Measurements from ENCODE around the gene SCUBE3. TPM values are rescaled to one million over a fixed set of nuclear protein-coding genes. Genes with fewer than 3 reads are reported as not detected.

Gene SCUBE3
- total and polyA plus RNA-seq, 7 experiments from 2014 or later: 0.05 to 0.12 TPM; not detected in 5

- POLR2A ChIA-PET: interaction anchor here (1.0 kb wide), 1 partner anchor 19 kb away, joined by 5 read pairs; the partner anchor contains the start of gene ZNF76
Observed at GRCh38 chr6:35239581-35239980, 25.8 kb downstream of the SCUBE3 start.

GRCh38 chr6:35240838-35241801 is 27.4 kb downstream of the SCUBE3 start:
- Mint-ChIP-seq H3K27me3 (peaks cover 0 to 6% (median 0%) of the 10 kb centered on the region in 5 donors), H3K9me3 (peaks cover 0 to 1% (median 0%) of the 10 kb centered on the region in 11 donors), H3K27ac (peak overlapping the region in 2 of 9 donors; percentile 10 to 65), H3K36me3 (peaks cover 2 to 23% (median 10%) of the 10 kb centered on the region in 5 donors), H3K4me3 (no peak overlapping the region), H3K4me1 (peaks cover 3 to 10% (median 4%) of the 10 kb centered on the region in 7 donors)
- ATAC-seq (peak; percentile 89), DNase-seq (peak; percentile 34 to 78 (median 62))
- POLR2A ChIA-PET: no interaction called here
- Histone ChIP-seq H3K27ac (ENCODE audit: low read depth, low read length) (no peak overlapping the region), H3K4me1 (ENCODE audit: control insufficient read depth in 2 of 2, insufficient read depth in 2 of 2, low read length in 2 of 2) (no peaks in the 10 kb centered on the region), H3K36me3 (ENCODE audit: control insufficient read depth in 2 of 3, insufficient read depth in 3 of 3, low read length in 3 of 3) (peaks cover 0 to 7% (median 0%) of the 10 kb centered on the region in 3 experiments), H3K27me3 (ENCODE audit: control insufficient read depth in 2 of 2, insufficient read depth in 2 of 2, low read length in 2 of 2) (no peaks in the 10 kb centered on the region), H3K9me3 (ENCODE audit: control insufficient read depth in 2 of 3, low read length in 3 of 3) (no peaks in the 10 kb centered on the region), H3K4me3 (ENCODE audit: low read length) (no peak overlapping the region)
- intact Hi-C loops (cut with micrococcal nuclease): loop anchor here (1.0 to 10.0 kb wide), 6 partner anchors 18 to 1076 kb away; partner anchors contain the start of genes TCP11 (in 1 of the 2) and ZNF76 (in 1 of the 2)
- CTCF ChIA-PET: interaction anchor here (0.6 to 2.1 kb wide), 10 partner anchors 10 to 1773 kb away, joined by 3 to 6 read pairs (median 4); partner anchors contain the start of gene ZNF76

More at GRCh38 chr6:35239581-35239980, 25.8 kb downstream of the SCUBE3 start:
- Mint-ChIP-seq H3K9me3 (peaks cover 0 to 5% (median 1%) of the 10 kb centered on the region in 11 donors), H3K4me3 (no peak overlapping the region), H3K4me1 (peaks cover 1 to 6% (median 4%) of the 10 kb centered on the region in 7 donors), H3K27ac (no peak overlapping the region), H3K36me3 (peaks cover 0 to 17% (median 6%) of the 10 kb centered on the region in 5 donors), H3K27me3 (peaks cover 0 to 6% (median 0%) of the 10 kb centered on the region in 5 donors)
- peaks cover 0 to 4% (median 0%) of the 10 kb centered on the region in 3 experiments for H3K36me3 ChIP-seq (ENCODE audit: control insufficient read depth in 2 of 3, insufficient read depth in 3 of 3, low read length in 3 of 3)
- CTCF ChIA-PET: interaction anchor here (1.1 to 2.1 kb wide), 3 partner anchors 29 to 777 kb away, joined by 4 to 6 read pairs (median 6); no protein-coding TSS in a partner anchor
- H3K4me1 ChIP-seq (ENCODE audit: control insufficient read depth in 2 of 2, insufficient read depth in 2 of 2, low read length in 2 of 2): no peaks in the 10 kb centered on the region
- DNase-seq: no peak
- intact Hi-C loops (cut with micrococcal nuclease): no loop called here
- no peak overlapping the region for H3K27ac ChIP-seq (ENCODE audit: low read depth, low read length)
- H3K9me3 ChIP-seq (ENCODE audit: control insufficient read depth in 2 of 3, low read length in 3 of 3): no peaks in the 10 kb centered on the region
- no peak for ATAC-seq
- H3K4me3 ChIP-seq (ENCODE audit: low read length): no peak overlapping the region
- H3K27me3 ChIP-seq (ENCODE audit: control insufficient read depth in 2 of 2, insufficient read depth in 2 of 2, low read length in 2 of 2): no peaks in the 10 kb centered on the region

GRCh38 chr6:35242486-35242885 is 28.7 kb downstream of the SCUBE3 start:
- no peak overlapping the region for H3K4me3 ChIP-seq (ENCODE audit: low read length)
- ChIA-PET CTCF (interaction anchor here (1.5 kb wide), 1 partner anchor 17 kb away, joined by 3 read pairs; no protein-coding TSS in a partner anchor), POLR2A (no interaction called here)
- H3K9me3 ChIP-seq (ENCODE audit: control insufficient read depth in 2 of 3, low read length in 3 of 3): no peaks in the 10 kb centered on the region
- no peak for DNase-seq
- H3K36me3 ChIP-seq (ENCODE audit: control insufficient read depth in 2 of 3, insufficient read depth in 3 of 3, low read length in 3 of 3): peaks cover 0 to 7% (median 0%) of the 10 kb centered on the region in 3 experiments
- no peak overlapping the region for H3K4me3 Mint-ChIP-seq
- H3K27ac Mint-ChIP-seq: no peak overlapping the region
- peaks cover 0 to 2% (median 0%) of the 10 kb centered on the region in 5 donors for H3K27me3 Mint-ChIP-seq
- no peak for ATAC-seq
- H3K4me1 ChIP-seq (ENCODE audit: control insufficient read depth in 2 of 2, insufficient read depth in 2 of 2, low read length in 2 of 2): no peaks in the 10 kb centered on the region
- no peak overlapping the region for H3K27ac ChIP-seq (ENCODE audit: low read depth, low read length)
- H3K9me3 Mint-ChIP-seq: peaks cover 0 to 1% (median 0%) of the 10 kb centered on the region in 11 donors
- no peaks in the 10 kb centered on the region for H3K27me3 ChIP-seq (ENCODE audit: control insufficient read depth in 2 of 2, insufficient read depth in 2 of 2, low read length in 2 of 2)
- H3K36me3 Mint-ChIP-seq: peaks cover 2 to 26% (median 10%) of the 10 kb centered on the region in 5 donors
- H3K4me1 Mint-ChIP-seq: peaks cover 3 to 10% (median 4%) of the 10 kb centered on the region in 7 donors
- intact Hi-C loops (cut with micrococcal nuclease): loop anchor here (5.0 to 10.0 kb wide), 2 partner anchors 95 to 1078 kb away; no protein-coding TSS in a partner anchor

- Histone ChIP-seq H3K27me3 (ENCODE audit: control insufficient read depth in 2 of 2, insufficient read depth in 2 of 2, low read length in 2 of 2) (no peaks in the 10 kb centered on the region), H3K4me3 (ENCODE audit: low read length) (no peak overlapping the region), H3K4me1 (ENCODE audit: control insufficient read depth in 2 of 2, insufficient read depth in 2 of 2, low read length in 2 of 2) (no peaks in the 10 kb centered on the region), H3K9me3 (ENCODE audit: control insufficient read depth in 2 of 3, low read length in 3 of 3) (no peaks in the 10 kb centered on the region), H3K36me3 (ENCODE audit: control insufficient read depth in 2 of 3, insufficient read depth in 3 of 3, low read length in 3 of 3) (peaks cover 0 to 7% (median 0%) of the 10 kb centered on the region in 3 experiments), H3K27ac (ENCODE audit: low read depth, low read length) (no peak overlapping the region)
- Mint-ChIP-seq H3K27ac (no peak overlapping the region), H3K9me3 (peaks cover 0 to 1% (median 0%) of the 10 kb centered on the region in 11 donors), H3K36me3 (peaks cover 2 to 26% (median 10%) of the 10 kb centered on the region in 5 donors), H3K4me1 (peaks cover 5 to 14% (median 7%) of the 10 kb centered on the region in 7 donors), H3K27me3 (peaks cover 0 to 2% (median 0%) of the 10 kb centered on the region in 5 donors), H3K4me3 (no peak overlapping the region)
- intact Hi-C loops (cut with micrococcal nuclease): loop anchor here (5.0 to 10.0 kb wide), 2 partner anchors 96 to 1078 kb away; no protein-coding TSS in a partner anchor
- CTCF ChIA-PET: interaction anchor here (0.5 kb wide), 1 partner anchor 98 kb away, joined by 5 read pairs; no protein-coding TSS in a partner anchor
- ATAC-seq (no peak), DNase-seq (no peak)
- POLR2A ChIA-PET: no interaction called here
Observed at GRCh38 chr6:35242906-35243305, 29.1 kb downstream of the SCUBE3 start.

- CTCF ChIA-PET: interaction anchor here (0.5 kb wide), 1 partner anchor 98 kb away, joined by 5 read pairs; no protein-coding TSS in a partner anchor
- peaks cover 2 to 26% (median 10%) of the 10 kb centered on the region in 5 donors for H3K36me3 Mint-ChIP-seq
- H3K27ac ChIP-seq (ENCODE audit: low read depth, low read length): no peak overlapping the region
- ATAC-seq: no peak
- H3K4me1 ChIP-seq (ENCODE audit: control insufficient read depth in 2 of 2, insufficient read depth in 2 of 2, low read length in 2 of 2): no peaks in the 10 kb centered on the region
- H3K4me3 Mint-ChIP-seq: no peak overlapping the region
- intact Hi-C loops (cut with micrococcal nuclease): loop anchor here (5.0 to 10.0 kb wide), 2 partner anchors 96 to 1079 kb away; no protein-coding TSS in a partner anchor
- DNase-seq: no peak
- H3K9me3 Mint-ChIP-seq: peaks cover 0 to 1% (median 0%) of the 10 kb centered on the region in 11 donors
- H3K36me3 ChIP-seq (ENCODE audit: control insufficient read depth in 2 of 3, insufficient read depth in 3 of 3, low read length in 3 of 3): peaks cover 0 to 7% (median 0%) of the 10 kb centered on the region in 3 experiments
- H3K4me3 ChIP-seq (ENCODE audit: low read length): no peak overlapping the region
- POLR2A ChIA-PET: no interaction called here
- no peak overlapping the region for H3K27ac Mint-ChIP-seq
- no peaks in the 10 kb centered on the region for H3K27me3 ChIP-seq (ENCODE audit: control insufficient read depth in 2 of 2, insufficient read depth in 2 of 2, low read length in 2 of 2)
- H3K9me3 ChIP-seq (ENCODE audit: control insufficient read depth in 2 of 3, low read length in 3 of 3): no peaks in the 10 kb centered on the region
- no peaks in the 10 kb centered on the region for H3K27me3 Mint-ChIP-seq
- peaks cover 5 to 19% (median 10%) of the 10 kb centered on the region in 7 donors for H3K4me1 Mint-ChIP-seq
Observed at GRCh38 chr6:35243386-35243958, 29.7 kb downstream of the SCUBE3 start.

- ATAC-seq (no peak), DNase-seq (no peak)
- intact Hi-C loops (cut with micrococcal nuclease): loop anchor here (5.0 to 10.0 kb wide), 2 partner anchors 97 to 1080 kb away; no protein-coding TSS in a partner anchor
- H3K27ac Mint-ChIP-seq: no peak overlapping the region
- H3K4me1 ChIP-seq (ENCODE audit: control insufficient read depth in 2 of 2, insufficient read depth in 2 of 2, low read length in 2 of 2): no peaks in the 10 kb centered on the region
- peaks cover 0 to 1% (median 0%) of the 10 kb centered on the region in 11 donors for H3K9me3 Mint-ChIP-seq
- H3K27me3 Mint-ChIP-seq: no peaks in the 10 kb centered on the region
- H3K4me3 Mint-ChIP-seq: no peak overlapping the region
- no peaks in the 10 kb centered on the region for H3K9me3 ChIP-seq (ENCODE audit: control insufficient read depth in 2 of 3, low read length in 3 of 3)
- ChIA-PET POLR2A (no interaction called here), CTCF (no interaction called here)
- H3K27ac ChIP-seq (ENCODE audit: low read depth, low read length): no peak overlapping the region
- H3K4me3 ChIP-seq (ENCODE audit: low read length): no peak overlapping the region
- peaks cover 0 to 7% (median 0%) of the 10 kb centered on the region in 3 experiments for H3K36me3 ChIP-seq (ENCODE audit: control insufficient read depth in 2 of 3, insufficient read depth in 3 of 3, low read length in 3 of 3)
- peaks cover 2 to 26% (median 10%) of the 10 kb centered on the region in 5 donors for H3K36me3 Mint-ChIP-seq
- H3K27me3 ChIP-seq (ENCODE audit: control insufficient read depth in 2 of 2, insufficient read depth in 2 of 2, low read length in 2 of 2): no peaks in the 10 kb centered on the region
- H3K4me1 Mint-ChIP-seq: peaks cover 5 to 25% (median 15%) of the 10 kb centered on the region in 7 donors
Observed at GRCh38 chr6:35244551-35244950, 30.8 kb downstream of the SCUBE3 start.
